ENCODE results near the gene PGS1. TPM values are rescaled to one million over a fixed set of nuclear protein-coding genes. Genes with fewer than 3 reads are reported as not detected.

The PGS1 gene
- total RNA-seq, 1 experiment from 2014 or later = 25.7 TPM

GRCh38 chr17:78355045-78355641 is 23.3 kb upstream of the PGS1 start:
- Mint-ChIP-seq H3K9me3 (ENCODE audit: unreplicated experiment) (no peaks in the 10 kb centered on the region), H3K27me3 (ENCODE audit: insufficient read depth, unreplicated experiment) (no peaks in the 10 kb centered on the region), H3K4me3 (ENCODE audit: unreplicated experiment) (peak overlapping the region; percentile 38), H3K36me3 (ENCODE audit: insufficient read depth, unreplicated experiment) (peaks cover 22% of the 10 kb centered on the region), H3K27ac (ENCODE audit: low read depth, unreplicated experiment) (no peak overlapping the region), H3K4me1 (ENCODE audit: insufficient read depth, unreplicated experiment) (peaks cover 34% of the 10 kb centered on the region)
- TF ChIP-seq, protein P1, sequence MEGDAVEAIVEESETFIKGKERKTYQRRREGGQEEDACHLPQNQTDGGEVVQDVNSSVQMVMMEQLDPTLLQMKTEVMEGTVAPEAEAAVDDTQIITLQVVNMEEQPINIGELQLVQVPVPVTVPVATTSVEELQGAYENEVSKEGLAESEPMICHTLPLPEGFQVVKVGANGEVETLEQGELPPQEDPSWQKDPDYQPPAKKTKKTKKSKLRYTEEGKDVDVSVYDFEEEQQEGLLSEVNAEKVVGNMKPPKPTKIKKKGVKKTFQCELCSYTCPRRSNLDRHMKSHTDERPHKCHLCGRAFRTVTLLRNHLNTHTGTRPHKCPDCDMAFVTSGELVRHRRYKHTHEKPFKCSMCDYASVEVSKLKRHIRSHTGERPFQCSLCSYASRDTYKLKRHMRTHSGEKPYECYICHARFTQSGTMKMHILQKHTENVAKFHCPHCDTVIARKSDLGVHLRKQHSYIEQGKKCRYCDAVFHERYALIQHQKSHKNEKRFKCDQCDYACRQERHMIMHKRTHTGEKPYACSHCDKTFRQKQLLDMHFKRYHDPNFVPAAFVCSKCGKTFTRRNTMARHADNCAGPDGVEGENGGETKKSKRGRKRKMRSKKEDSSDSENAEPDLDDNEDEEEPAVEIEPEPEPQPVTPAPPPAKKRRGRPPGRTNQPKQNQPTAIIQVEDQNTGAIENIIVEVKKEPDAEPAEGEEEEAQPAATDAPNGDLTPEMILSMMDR (IDR thresholded peaks at IDR 0.05; ENCODE audit: unreplicated experiment) = no peak
- no peak for DNase-seq (ENCODE audit: unreplicated experiment)
- CTCF ChIA-PET = no interaction called here
- no TSS peak for BruUV-seq (replicated peaks)
- intact Hi-C loops (cut with micrococcal nuclease) = no loop called here
- POLR2A ChIA-PET = interaction anchor here (0.6 to 1.1 kb wide), 4 partner anchors 23 to 57 kb away, joined by 3 to 4 read pairs (median 3); partner anchors contain the start of gene PGS1

DNA sequence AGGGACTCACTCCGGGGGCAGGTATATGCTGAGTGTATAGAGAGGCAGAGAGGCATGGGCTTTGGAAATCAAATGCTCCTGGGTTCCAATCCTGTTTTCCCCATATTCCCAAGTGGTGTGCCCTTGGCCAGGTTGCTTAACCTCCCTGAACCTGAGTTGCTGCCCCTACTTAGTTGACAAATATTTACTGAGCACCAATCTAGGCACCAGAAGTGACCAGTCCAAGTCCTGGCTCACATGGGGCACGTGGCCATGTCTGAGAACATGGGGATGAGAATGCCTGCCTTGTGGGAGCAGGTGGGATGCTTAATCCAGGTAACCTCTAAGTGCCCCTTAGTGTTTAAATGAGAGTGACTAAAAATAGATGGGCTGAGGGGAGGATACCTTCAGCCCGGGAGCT is 22.7 kb upstream of the PGS1 start:
- H3K9me3 Mint-ChIP-seq (ENCODE audit: unreplicated experiment) = no peaks in the 10 kb centered on the region
- intact Hi-C loops (cut with micrococcal nuclease) = no loop called here
- POLR2A ChIA-PET = interaction anchor here (0.6 to 1.1 kb wide), 2 partner anchors 39 to 56 kb away, joined by 3 to 4 read pairs; no protein-coding TSS in a partner anchor
- CTCF ChIA-PET = no interaction called here
- no TSS peak for BruUV-seq (replicated peaks)
- peak overlapping the region; percentile 38 for H3K4me3 Mint-ChIP-seq (ENCODE audit: unreplicated experiment)
- peaks cover 29% of the 10 kb centered on the region for H3K4me1 Mint-ChIP-seq (ENCODE audit: insufficient read depth, unreplicated experiment)
- peaks cover 22% of the 10 kb centered on the region for H3K36me3 Mint-ChIP-seq (ENCODE audit: insufficient read depth, unreplicated experiment)
- TF ChIP-seq, protein P1 (IDR thresholded peaks at IDR 0.05; ENCODE audit: unreplicated experiment) = no peak
- no peaks in the 10 kb centered on the region for H3K27me3 Mint-ChIP-seq (ENCODE audit: insufficient read depth, unreplicated experiment)
- DNase-seq (ENCODE audit: unreplicated experiment) = no peak
- no peak overlapping the region for H3K27ac Mint-ChIP-seq (ENCODE audit: low read depth, unreplicated experiment)

GRCh38 chr17:78356101-78356713 is 22.2 kb upstream of the PGS1 start:
- no peaks in the 10 kb centered on the region for H3K27me3 Mint-ChIP-seq (ENCODE audit: insufficient read depth, unreplicated experiment)
- H3K4me1 Mint-ChIP-seq (ENCODE audit: insufficient read depth, unreplicated experiment) = peaks cover 28% of the 10 kb centered on the region
- intact Hi-C loops (cut with micrococcal nuclease) = no loop called here
- peaks cover 22% of the 10 kb centered on the region for H3K36me3 Mint-ChIP-seq (ENCODE audit: insufficient read depth, unreplicated experiment)
- POLR2A ChIA-PET = interaction anchor here (0.6 to 4.3 kb wide), 4 partner anchors 14 to 57 kb away, joined by 3 to 13 read pairs (median 4); no protein-coding TSS in a partner anchor
- DNase-seq (ENCODE audit: unreplicated experiment) = peak; percentile 86
- peak overlapping the region; percentile 73 for H3K4me3 Mint-ChIP-seq (ENCODE audit: unreplicated experiment)
- H3K27ac Mint-ChIP-seq (ENCODE audit: low read depth, unreplicated experiment) = no peak overlapping the region
- no TSS peak for BruUV-seq (replicated peaks)
- TF ChIP-seq, protein P1 (IDR thresholded peaks at IDR 0.05; ENCODE audit: unreplicated experiment) = no peak
- H3K9me3 Mint-ChIP-seq (ENCODE audit: unreplicated experiment) = no peaks in the 10 kb centered on the region
- CTCF ChIA-PET = no interaction called here

- TF ChIP-seq, protein P1 (IDR thresholded peaks at IDR 0.05; ENCODE audit: unreplicated experiment) = no peak
- ChIA-PET POLR2A (interaction anchor here (4.3 kb wide), 1 partner anchor 15 kb away, joined by 13 read pairs; no protein-coding TSS in a partner anchor), CTCF (no interaction called here)
- BruUV-seq (replicated peaks) = no TSS peak
- intact Hi-C loops (cut with micrococcal nuclease) = no loop called here
- H3K4me1 Mint-ChIP-seq (ENCODE audit: insufficient read depth, unreplicated experiment) = peaks cover 21% of the 10 kb centered on the region
- DNase-seq (ENCODE audit: unreplicated experiment) = peak; percentile 44
- H3K4me3 Mint-ChIP-seq (ENCODE audit: unreplicated experiment) = peak overlapping the region; percentile 73
- no peaks in the 10 kb centered on the region for H3K27me3 Mint-ChIP-seq (ENCODE audit: insufficient read depth, unreplicated experiment)
- no peaks in the 10 kb centered on the region for H3K9me3 Mint-ChIP-seq (ENCODE audit: unreplicated experiment)
- peaks cover 22% of the 10 kb centered on the region for H3K36me3 Mint-ChIP-seq (ENCODE audit: insufficient read depth, unreplicated experiment)
- H3K27ac Mint-ChIP-seq (ENCODE audit: low read depth, unreplicated experiment) = peak overlapping the region; percentile 27
Observed at GRCh38 chr17:78357177-78357586, 21.3 kb upstream of the PGS1 start.
